Measurements from ENCODE around the gene UQCRH.

- TF ChIP-seq CTCF (IDR thresholded peaks at IDR 0.05) (peak in 2 of 4 experiments; percentile 32 to 42), POLR2A (IDR thresholded peaks at IDR 0.05) (no peak), POLR2AphosphoS5 (IDR thresholded peaks at IDR 0.05) (no peak), EP300 (IDR thresholded peaks at IDR 0.05) (no peak)
Observed at GRCh38 chr1:46301808-46302640, 1.5 kb upstream of the UQCRH start.

Measured in gastroesophageal sphincter (tissue), 3 donors.